Measurements from ENCODE around the gene LCN15.
"Not testable (repeated sequence)": the region's sequence is repeated elsewhere in the genome, so short reads cannot be mapped to it uniquely, and the experiment has no call there.

- TF ChIP-seq CTCF (IDR thresholded peaks at IDR 0.05; ENCODE audit: low read depth, low read length); EZH2phosphoT487 (IDR thresholded peaks at IDR 0.05; ENCODE audit: low read depth): not testable (repeated sequence)
Observed at GRCh38 chr9:136788644-136789522, 24.6 kb upstream of the LCN15 start.

Data from OCI-LY3 (cell line).